ENCODE results near the gene PRPF38A.

Gene PRPF38A

DNA sequence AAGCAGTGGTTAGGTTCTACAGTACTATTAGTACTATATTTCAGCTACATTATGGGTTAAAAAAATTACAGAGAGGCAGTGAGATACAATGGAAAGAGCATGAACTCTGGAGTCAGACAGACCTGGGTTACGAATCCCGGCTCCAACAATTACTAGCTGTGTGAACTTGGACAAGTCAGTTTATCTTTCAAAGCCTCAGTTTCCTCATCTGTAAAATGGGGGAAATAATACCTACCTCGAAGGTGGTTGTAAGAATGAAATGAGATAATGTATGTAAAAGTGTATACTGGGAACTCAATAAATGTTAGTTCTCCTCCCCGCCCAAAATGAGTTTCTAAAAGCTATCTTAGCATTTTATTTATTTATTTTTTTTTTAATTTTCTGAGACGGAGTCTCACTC, 59.5 kb downstream of the PRPF38A start:
- no peak for FAIRE-seq

DNA sequence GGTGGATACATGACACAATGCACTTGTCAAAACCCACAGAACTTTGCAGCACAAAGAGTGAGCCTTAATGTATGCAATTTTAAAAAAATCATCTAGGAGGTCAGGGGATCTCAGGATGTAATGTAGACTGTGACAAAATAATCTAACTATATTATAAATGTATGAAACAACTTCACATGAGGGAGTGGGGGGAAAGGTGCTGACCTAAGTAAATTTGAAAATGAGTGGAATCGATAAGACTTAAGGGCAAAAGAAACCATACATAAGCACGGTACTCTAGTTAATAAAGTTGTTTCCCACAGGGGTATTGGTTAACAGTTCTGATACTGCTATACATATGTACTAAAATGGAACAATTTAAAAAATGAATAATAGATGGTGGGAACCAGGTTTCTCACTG, 64.7 kb downstream of the PRPF38A start:
- no peak for FAIRE-seq

Data from TTC549 (cell line).